RWPE2 (cell line): ENCODE results near the gene EFNA3.

Experiments
- ATAC-seq: fragments of 200-7000 bp; cut with Tn5 transposase; 3 replicates; pipeline ENCODE4 v1.9.1; 2021; ENCODE audit warnings: low read depth
- DNase-seq: peaks from one replicate; pipeline ENCODE4 v3.0.0-alpha.2; 2020; ENCODE audit warnings: low spot score
- H3K27ac ChIP-seq: fragments of 450-650 bp; 2 replicates; pipeline ENCODE4 v1.5.1; 2017; ENCODE audit warnings: mild to moderate bottlenecking; ENCODE audit not compliant: poor library complexity, severe bottlenecking
- H3K27me3 ChIP-seq: fragments of 250-450 bp; sonication (Bioruptor Pico); 2 replicates; pipeline ENCODE4 v1.5.1; 2021; ENCODE audit warnings: mild to moderate bottlenecking, moderate library complexity; ENCODE audit not compliant: insufficient read depth, poor library complexity, severe bottlenecking
- H3K36me3 ChIP-seq: fragments of 250-450 bp; sonication (Bioruptor Pico); 2 replicates; pipeline ENCODE4 v1.5.1; 2020; ENCODE audit warnings: low read depth, mild to moderate bottlenecking, moderate library complexity
- H3K4me1 ChIP-seq: fragments of 250-450 bp; sonication (Bioruptor Pico); 2 replicates; pipeline ENCODE4 v1.5.1; 2021; ENCODE audit warnings: mild to moderate bottlenecking, moderate library complexity; ENCODE audit not compliant: insufficient read depth, poor library complexity, severe bottlenecking
- H3K4me3 ChIP-seq: fragments of 250-450 bp; sonication (Bioruptor Pico); 2 replicates; pipeline ENCODE4 v1.5.1; 2021; ENCODE audit warnings: mild to moderate bottlenecking, moderate library complexity; ENCODE audit not compliant: severe bottlenecking
- H3K9me3 ChIP-seq: fragments of 250-450 bp; sonication (Bioruptor Pico); 2 replicates; pipeline ENCODE4 v1.5.1; 2021; ENCODE audit warnings: mild to moderate bottlenecking, moderate library complexity; ENCODE audit not compliant: severe bottlenecking
- CTCF ChIP-seq: fragments of 450-650 bp; IDR thresholded peaks from one replicate; pipeline ENCODE4 v1.5.1; 2017; ENCODE audit warnings: mild to moderate bottlenecking, moderate library complexity; ENCODE audit not compliant: poor library complexity, severe bottlenecking

EFNA3 gene

GRCh38 chr1:155066777-155067176 is 11.9 kb upstream of the EFNA3 start:
- Histone ChIP-seq H3K27ac (no peak overlapping the region), H3K4me3 (no peak overlapping the region), H3K27me3 (no peaks in the 10 kb centered on the region), H3K4me1 (no peaks in the 10 kb centered on the region), H3K36me3 (peaks cover 8% of the 10 kb centered on the region), H3K9me3 (no peaks in the 10 kb centered on the region)
- DNase-seq (no peak), ATAC-seq (no peak)
- no peak for TF ChIP-seq CTCF

- no peak for TF ChIP-seq CTCF
- no peaks in the 10 kb centered on the region for H3K36me3 ChIP-seq
- no peak overlapping the region for H3K4me3 ChIP-seq
- DNase-seq (no peak), ATAC-seq (no peak)
- H3K27ac ChIP-seq, result no peak overlapping the region
- H3K27me3 ChIP-seq, result no peaks in the 10 kb centered on the region
- H3K4me1 ChIP-seq, result no peaks in the 10 kb centered on the region
- no peaks in the 10 kb centered on the region for H3K9me3 ChIP-seq
Observed at GRCh38 chr1:155068599-155068998, 10.0 kb upstream of the EFNA3 start.

GRCh38 chr1:155069551-155070157 is 9.0 kb upstream of the EFNA3 start:
- no peak overlapping the region for H3K4me3 ChIP-seq
- no peak for ATAC-seq
- H3K4me1 ChIP-seq, result no peaks in the 10 kb centered on the region
- H3K36me3 ChIP-seq, result no peaks in the 10 kb centered on the region
- H3K9me3 ChIP-seq, result no peaks in the 10 kb centered on the region
- no peaks in the 10 kb centered on the region for H3K27me3 ChIP-seq
- H3K27ac ChIP-seq, result no peak overlapping the region
- no peak for DNase-seq
- no peak for TF ChIP-seq CTCF

- H3K4me3 ChIP-seq, result no peak overlapping the region
- ATAC-seq, result no peak
- no peak overlapping the region for H3K27ac ChIP-seq
- H3K36me3 ChIP-seq, result no peaks in the 10 kb centered on the region
- H3K27me3 ChIP-seq, result no peaks in the 10 kb centered on the region
- H3K4me1 ChIP-seq, result no peaks in the 10 kb centered on the region
- H3K9me3 ChIP-seq, result no peaks in the 10 kb centered on the region
- no peak for TF ChIP-seq CTCF
- DNase-seq, result no peak
Observed at GRCh38 chr1:155070158-155070621, 8.4 kb upstream of the EFNA3 start.
